GM19328 (cell line): ENCODE measurements around the gene PCDHA4.

Experiments used
- ATAC-seq: cut with Tn5 transposase; IDR thresholded peaks from one replicate; pipeline ENCODE4 v1.9.1; 2021; ENCODE audit warnings: mild to moderate bottlenecking, moderate library complexity; ENCODE audit not compliant: unreplicated experiment

Gene PCDHA4

GRCh38 chr5:140855772-140856674, 49.2 kb downstream of the PCDHA4 start, which contains the start of gene PCDHA10:
PCDHA10 (plus strand) TSS chr5:140855897; CDS start chr5:140856049, 152 bp downstream.
- ATAC-seq: no peak

GRCh38 chr5:140857177-140857986, 50.5 kb downstream of the PCDHA4 start:
- no peak for ATAC-seq

DNA sequence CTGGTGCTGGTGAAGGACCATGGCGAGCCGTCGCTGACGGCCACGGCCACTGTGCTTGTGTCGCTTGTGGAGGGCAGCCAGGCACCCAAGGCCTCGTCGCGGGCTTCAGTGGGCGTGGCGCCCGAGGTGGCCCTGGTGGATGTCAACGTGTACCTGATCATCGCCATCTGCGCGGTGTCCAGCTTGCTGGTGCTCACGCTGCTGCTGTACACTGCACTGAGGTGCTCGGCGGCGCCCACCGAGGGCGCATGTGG, 51.0 kb downstream of the PCDHA4 start:
- no peak for ATAC-seq

DNA sequence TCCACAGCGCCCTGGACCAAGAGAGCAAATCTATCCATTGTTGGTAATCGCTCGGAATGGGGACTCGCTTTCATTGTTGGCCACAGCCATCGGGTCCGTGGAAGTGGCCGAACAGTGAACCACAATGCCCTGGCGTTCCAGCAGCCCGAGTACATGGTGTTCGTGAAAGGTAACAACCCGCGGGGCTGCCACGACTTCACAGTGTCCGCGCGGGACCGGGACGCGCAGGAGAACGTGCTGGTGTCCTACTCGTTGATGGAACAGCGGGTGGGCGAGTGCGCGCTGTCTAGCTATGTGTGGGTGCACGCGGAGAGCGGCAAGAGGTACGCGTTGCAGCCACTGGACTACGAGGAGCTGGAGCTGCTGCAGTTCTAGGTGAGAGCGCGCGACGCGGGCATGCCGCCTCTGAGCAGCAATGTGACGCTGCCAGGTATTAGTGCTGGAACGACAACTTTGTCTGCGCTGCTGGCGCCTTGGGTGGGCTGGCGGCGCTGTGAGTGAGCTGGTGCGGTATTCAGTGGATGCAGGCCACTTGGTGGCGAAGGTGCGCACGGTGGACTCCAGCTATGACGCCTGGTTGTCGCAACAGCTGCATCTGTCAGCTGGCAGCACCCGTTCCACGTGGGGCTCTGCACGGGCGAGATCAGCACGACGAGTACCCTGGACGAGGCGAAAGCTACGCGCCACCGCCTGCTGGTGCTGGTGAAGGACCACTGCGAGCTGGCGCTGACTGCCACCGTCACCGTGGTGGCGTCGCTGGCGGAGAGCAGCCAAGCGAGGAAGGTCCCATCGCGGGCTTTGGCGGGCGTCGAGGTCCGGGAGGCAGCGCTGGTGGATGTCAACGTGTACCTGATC, 55.8 kb downstream of the PCDHA4 start:
- ATAC-seq: no peak
